Measurements from ENCODE around the gene MRFAP1L1. TPM values are rescaled to one million over a fixed set of nuclear protein-coding genes. Genes with fewer than 3 reads are reported as not detected.

Gene MRFAP1L1
- total and polyA plus RNA-seq, 10 of the 15 experiments (the other 5 are each of a cell fraction or from before 2014, with no cell fraction given): 30.6 to 85.1 (median 52.9) TPM

- TF ChIP-seq, protein P1, sequence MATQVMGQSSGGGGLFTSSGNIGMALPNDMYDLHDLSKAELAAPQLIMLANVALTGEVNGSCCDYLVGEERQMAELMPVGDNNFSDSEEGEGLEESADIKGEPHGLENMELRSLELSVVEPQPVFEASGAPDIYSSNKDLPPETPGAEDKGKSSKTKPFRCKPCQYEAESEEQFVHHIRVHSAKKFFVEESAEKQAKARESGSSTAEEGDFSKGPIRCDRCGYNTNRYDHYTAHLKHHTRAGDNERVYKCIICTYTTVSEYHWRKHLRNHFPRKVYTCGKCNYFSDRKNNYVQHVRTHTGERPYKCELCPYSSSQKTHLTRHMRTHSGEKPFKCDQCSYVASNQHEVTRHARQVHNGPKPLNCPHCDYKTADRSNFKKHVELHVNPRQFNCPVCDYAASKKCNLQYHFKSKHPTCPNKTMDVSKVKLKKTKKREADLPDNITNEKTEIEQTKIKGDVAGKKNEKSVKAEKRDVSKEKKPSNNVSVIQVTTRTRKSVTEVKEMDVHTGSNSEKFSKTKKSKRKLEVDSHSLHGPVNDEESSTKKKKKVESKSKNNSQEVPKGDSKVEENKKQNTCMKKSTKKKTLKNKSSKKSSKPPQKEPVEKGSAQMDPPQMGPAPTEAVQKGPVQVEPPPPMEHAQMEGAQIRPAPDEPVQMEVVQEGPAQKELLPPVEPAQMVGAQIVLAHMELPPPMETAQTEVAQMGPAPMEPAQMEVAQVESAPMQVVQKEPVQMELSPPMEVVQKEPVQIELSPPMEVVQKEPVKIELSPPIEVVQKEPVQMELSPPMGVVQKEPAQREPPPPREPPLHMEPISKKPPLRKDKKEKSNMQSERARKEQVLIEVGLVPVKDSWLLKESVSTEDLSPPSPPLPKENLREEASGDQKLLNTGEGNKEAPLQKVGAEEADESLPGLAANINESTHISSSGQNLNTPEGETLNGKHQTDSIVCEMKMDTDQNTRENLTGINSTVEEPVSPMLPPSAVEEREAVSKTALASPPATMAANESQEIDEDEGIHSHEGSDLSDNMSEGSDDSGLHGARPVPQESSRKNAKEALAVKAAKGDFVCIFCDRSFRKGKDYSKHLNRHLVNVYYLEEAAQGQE (IDR thresholded peaks at IDR 0.05; ENCODE audit: low read depth, low read length): no peak
- TF ChIP-seq, protein P2, sequence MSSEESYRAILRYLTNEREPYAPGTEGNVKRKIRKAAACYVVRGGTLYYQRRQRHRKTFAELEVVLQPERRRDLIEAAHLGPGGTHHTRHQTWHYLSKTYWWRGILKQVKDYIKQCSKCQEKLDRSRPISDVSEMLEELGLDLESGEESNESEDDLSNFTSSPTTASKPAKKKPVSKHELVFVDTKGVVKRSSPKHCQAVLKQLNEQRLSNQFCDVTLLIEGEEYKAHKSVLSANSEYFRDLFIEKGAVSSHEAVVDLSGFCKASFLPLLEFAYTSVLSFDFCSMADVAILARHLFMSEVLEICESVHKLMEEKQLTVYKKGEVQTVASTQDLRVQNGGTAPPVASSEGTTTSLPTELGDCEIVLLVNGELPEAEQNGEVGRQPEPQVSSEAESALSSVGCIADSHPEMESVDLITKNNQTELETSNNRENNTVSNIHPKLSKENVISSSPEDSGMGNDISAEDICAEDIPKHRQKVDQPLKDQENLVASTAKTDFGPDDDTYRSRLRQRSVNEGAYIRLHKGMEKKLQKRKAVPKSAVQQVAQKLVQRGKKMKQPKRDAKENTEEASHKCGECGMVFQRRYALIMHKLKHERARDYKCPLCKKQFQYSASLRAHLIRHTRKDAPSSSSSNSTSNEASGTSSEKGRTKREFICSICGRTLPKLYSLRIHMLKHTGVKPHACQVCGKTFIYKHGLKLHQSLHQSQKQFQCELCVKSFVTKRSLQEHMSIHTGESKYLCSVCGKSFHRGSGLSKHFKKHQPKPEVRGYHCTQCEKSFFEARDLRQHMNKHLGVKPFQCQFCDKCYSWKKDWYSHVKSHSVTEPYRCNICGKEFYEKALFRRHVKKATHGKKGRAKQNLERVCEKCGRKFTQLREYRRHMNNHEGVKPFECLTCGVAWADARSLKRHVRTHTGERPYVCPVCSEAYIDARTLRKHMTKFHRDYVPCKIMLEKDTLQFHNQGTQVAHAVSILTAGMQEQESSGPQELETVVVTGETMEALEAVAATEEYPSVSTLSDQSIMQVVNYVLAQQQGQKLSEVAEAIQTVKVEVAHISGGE (CRISPR knock-in tag; IDR thresholded peaks at IDR 0.05): no peak
- no peak for TF ChIP-seq RAD51 (IDR thresholded peaks at IDR 0.05)
- no peak for TF ChIP-seq CHD4 (IDR thresholded peaks at IDR 0.05)
- TF ChIP-seq ZSCAN29 (IDR thresholded peaks at IDR 0.05): no peak
- no peak; the same call in 1 of the 2 replicates for TF ChIP-seq GATAD2B (conservative IDR thresholded peaks at IDR 0.05; ENCODE audit: low read depth)
- no peak for TF ChIP-seq STAT1 (conservative IDR thresholded peaks at IDR 0.05)
- TF ChIP-seq IRF3 (IDR thresholded peaks at IDR 0.05): no peak
- no peak for TF ChIP-seq NR2C1 (IDR thresholded peaks at IDR 0.05)
- TF ChIP-seq CREB1 (IDR thresholded peaks at IDR 0.05; ENCODE audit: low read depth): peak; percentile 78
- TF ChIP-seq PBX3 (IDR thresholded peaks at IDR 0.05; ENCODE audit: insufficient replicate concordance, low read depth, low read length): peak; percentile 80
- TF ChIP-seq NFIC (IDR thresholded peaks at IDR 0.05; ENCODE audit: low read depth, low read length): 0 out of 2 replicates have a peak, but pooled peaks have one; percentile 9
- TF ChIP-seq, protein P3, sequence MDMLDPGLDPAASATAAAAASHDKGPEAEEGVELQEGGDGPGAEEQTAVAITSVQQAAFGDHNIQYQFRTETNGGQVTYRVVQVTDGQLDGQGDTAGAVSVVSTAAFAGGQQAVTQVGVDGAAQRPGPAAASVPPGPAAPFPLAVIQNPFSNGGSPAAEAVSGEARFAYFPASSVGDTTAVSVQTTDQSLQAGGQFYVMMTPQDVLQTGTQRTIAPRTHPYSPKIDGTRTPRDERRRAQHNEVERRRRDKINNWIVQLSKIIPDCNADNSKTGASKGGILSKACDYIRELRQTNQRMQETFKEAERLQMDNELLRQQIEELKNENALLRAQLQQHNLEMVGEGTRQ (IDR thresholded peaks at IDR 0.05; ENCODE audit: borderline replicate concordance, low read depth, low read length): no peak
- no peak for TF ChIP-seq RB1 (IDR thresholded peaks at IDR 0.05; ENCODE audit: borderline replicate concordance)
- TF ChIP-seq MTA3 (IDR thresholded peaks at IDR 0.05; ENCODE audit: borderline replicate concordance, low read length): no peak; the same call in 1 of the 2 replicates
- TF ChIP-seq, protein P4, sequence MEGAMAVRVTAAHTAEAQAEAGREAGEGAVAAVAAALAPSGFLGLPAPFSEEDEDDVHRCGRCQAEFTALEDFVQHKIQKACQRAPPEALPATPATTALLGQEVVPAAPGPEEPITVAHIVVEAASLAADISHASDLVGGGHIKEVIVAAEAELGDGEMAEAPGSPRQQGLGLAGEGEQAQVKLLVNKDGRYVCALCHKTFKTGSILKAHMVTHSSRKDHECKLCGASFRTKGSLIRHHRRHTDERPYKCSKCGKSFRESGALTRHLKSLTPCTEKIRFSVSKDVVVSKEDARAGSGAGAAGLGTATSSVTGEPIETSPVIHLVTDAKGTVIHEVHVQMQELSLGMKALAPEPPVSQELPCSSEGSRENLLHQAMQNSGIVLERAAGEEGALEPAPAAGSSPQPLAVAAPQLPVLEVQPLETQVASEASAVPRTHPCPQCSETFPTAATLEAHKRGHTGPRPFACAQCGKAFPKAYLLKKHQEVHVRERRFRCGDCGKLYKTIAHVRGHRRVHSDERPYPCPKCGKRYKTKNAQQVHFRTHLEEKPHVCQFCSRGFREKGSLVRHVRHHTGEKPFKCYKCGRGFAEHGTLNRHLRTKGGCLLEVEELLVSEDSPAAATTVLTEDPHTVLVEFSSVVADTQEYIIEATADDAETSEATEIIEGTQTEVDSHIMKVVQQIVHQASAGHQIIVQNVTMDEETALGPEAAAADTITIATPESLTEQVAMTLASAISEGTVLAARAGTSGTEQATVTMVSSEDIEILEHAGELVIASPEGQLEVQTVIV (IDR thresholded peaks at IDR 0.05; ENCODE audit: borderline replicate concordance, partially characterized antibody): peak; percentile 100
These were observed at the start of gene MRFAP1L1 (continued) for GRCh38 chr4:6709230-6710114.

All from GM12878 (cell line).